Hindlimb muscle (tissue), 1 donor: Measurements from ENCODE around the gene NEK6. TPM values are rescaled to one million over a fixed set of nuclear protein-coding genes. Genes with fewer than 3 reads are reported as not detected.

Experiments
- DNase-seq: peaks from one replicate; pipeline ENCODE4 v3.0.0-alpha.2; 2013
- polyA plus RNA-seq: library from polyadenylated mRNA; unstranded; fragments of 120-200 nt; gene quantifications from one replicate; pipeline ENCODE4 v1.2.1, GENCODE V29; 2013; ENCODE audit not compliant: insufficient read length

Gene NEK6
- polyA plus RNA-seq, 1 donor, result 37.0 TPM

- no peak for DNase-seq
Observed at GRCh38 chr9:124279531-124280175, 21.9 kb downstream of the NEK6 start.

GRCh38 chr9:124280176-124280691 lies 22.5 kb downstream of the NEK6 start:
- peak; percentile 89 for DNase-seq

- DNase-seq, result no peak
Observed at GRCh38 chr9:124281931-124282371, 24.2 kb downstream of the NEK6 start.

GRCh38 chr9:124282442-124283227 lies 24.9 kb downstream of the NEK6 start:
- DNase-seq, result no peak

- no peak for DNase-seq
Observed at GRCh38 chr9:124283228-124283814, 25.6 kb downstream of the NEK6 start.

GRCh38 chr9:124284237-124284831 lies 26.6 kb downstream of the NEK6 start:
- DNase-seq, result no peak

- no peak for DNase-seq
Observed at GRCh38 chr9:124284940-124285441, 27.2 kb downstream of the NEK6 start.

GRCh38 chr9:124285490-124285889 lies 27.7 kb downstream of the NEK6 start:
- no peak for DNase-seq

- DNase-seq, result peak; percentile 75
Observed at GRCh38 chr9:124285903-124286291, 28.1 kb downstream of the NEK6 start.

- DNase-seq, result no peak
Observed at GRCh38 chr9:124286292-124286931, 28.7 kb downstream of the NEK6 start.

- no peak for DNase-seq
Observed at GRCh38 chr9:124290053-124290591, 32.4 kb downstream of the NEK6 start.

GRCh38 chr9:124290743-124291554 lies 33.2 kb downstream of the NEK6 start:
- no peak for DNase-seq

- DNase-seq, result no peak
Observed at GRCh38 chr9:124291801-124292396, 34.1 kb downstream of the NEK6 start.

GRCh38 chr9:124292696-124293593 lies 35.2 kb downstream of the NEK6 start:
- no peak for DNase-seq

- no peak for DNase-seq
Observed at GRCh38 chr9:124293718-124294506, 36.2 kb downstream of the NEK6 start.

GRCh38 chr9:124295159-124295794 lies 37.5 kb downstream of the NEK6 start:
- DNase-seq, result no peak

GRCh38 chr9:124296094-124296493 lies 38.3 kb downstream of the NEK6 start:
- DNase-seq, result no peak
